WTC11 (cell line): ENCODE data around the gene CHST5. TPM values are rescaled to one million over a fixed set of nuclear protein-coding genes. Genes with fewer than 3 reads are reported as not detected.

Source experiments
- ATAC-seq: fragments of 200-7000 bp; cut with Tn5 transposase; 2 replicates; pipeline ENCODE4 v1.10.0; 2021; ENCODE audit warnings: mild to moderate bottlenecking, moderate library complexity
- CTCF ChIA-PET: fragments of 300-600 bp; sonication (Branson Sonifier 250); formaldehyde crosslinking; loops from one replicate; lab custom pipeline; 2021; ENCODE audit warnings: antibody characterized with exemption; lab: Charles Lee
- POLR2A ChIA-PET: fragments of 350-600 bp; sonication (Branson Sonifier 250); formaldehyde crosslinking; loops from one replicate; lab custom pipeline; 2021; ENCODE audit warnings: antibody characterized with exemption; lab: Charles Lee
- DNase-seq: peaks from one replicate; pipeline ENCODE4 v3.0.0; 2021; ENCODE audit warnings: low spot score
- H3K27ac Mint-ChIP-seq: 2 replicates; pipeline ENCODE4 v1.8.0; 2021; ENCODE audit warnings: mixed read lengths
- H3K27me3 Mint-ChIP-seq: 2 replicates; pipeline ENCODE4 v1.8.0; 2021; ENCODE audit warnings: low read depth, mild to moderate bottlenecking, moderate library complexity, mixed read lengths
- H3K36me3 Mint-ChIP-seq: 2 replicates; pipeline ENCODE4 v1.8.0; 2021; ENCODE audit warnings: mixed read lengths
- H3K4me1 Mint-ChIP-seq: 2 replicates; pipeline ENCODE4 v1.8.0; 2022; ENCODE audit warnings: mixed read lengths
- H3K4me3 Mint-ChIP-seq: 2 replicates; pipeline ENCODE4 v1.8.0; 2021; ENCODE audit warnings: mild to moderate bottlenecking, moderate library complexity, mixed read lengths
- H3K9me3 Mint-ChIP-seq: 2 replicates; pipeline ENCODE4 v1.8.0; 2021; ENCODE audit warnings: mixed read lengths
- CREM ChIP-seq: sonication (generic); formaldehyde crosslinking; IDR thresholded peaks from 2 replicates; pipeline ENCODE4 v1.8.1; 2022; ENCODE audit warnings: mild to moderate bottlenecking, missing genetic modification reagents, moderate library complexity
- E2F5 ChIP-seq: sonication (generic); formaldehyde crosslinking; IDR thresholded peaks from 2 replicates; pipeline ENCODE4 v1.8.1; 2022; ENCODE audit warnings: mild to moderate bottlenecking, moderate library complexity, missing genetic modification reagents
- ERG ChIP-seq: fragments of 250-450 bp; sonication (Bioruptor Pico); IDR thresholded peaks from 2 replicates; pipeline ENCODE4 v1.8.0; 2021; ENCODE audit warnings: mild to moderate bottlenecking
- FOXK1 ChIP-seq: sonication (generic); formaldehyde crosslinking; IDR thresholded peaks from 2 replicates; pipeline ENCODE4 v1.8.0; 2022; ENCODE audit warnings: mild to moderate bottlenecking, moderate library complexity, missing genetic modification reagents
- GABPB1 ChIP-seq: sonication (generic); formaldehyde crosslinking; IDR thresholded peaks from 2 replicates; pipeline ENCODE4 v1.8.1; 2023; ENCODE audit warnings: mild to moderate bottlenecking, missing genetic modification reagents
- IRF2 ChIP-seq: sonication (generic); formaldehyde crosslinking; IDR thresholded peaks from 2 replicates; pipeline ENCODE4 v1.8.0; 2022; ENCODE audit warnings: low read depth, missing genetic modification reagents, borderline replicate concordance
- MLX ChIP-seq: sonication (generic); formaldehyde crosslinking; IDR thresholded peaks from 2 replicates; pipeline ENCODE4 v1.8.1; 2023; ENCODE audit warnings: mild to moderate bottlenecking, missing genetic modification reagents, moderate library complexity
- MYBL2 ChIP-seq: sonication (generic); formaldehyde crosslinking; IDR thresholded peaks from 2 replicates; pipeline ENCODE4 v1.8.1; 2023; ENCODE audit warnings: mild to moderate bottlenecking, moderate library complexity, missing genetic modification reagents
- NFE2L1 ChIP-seq: sonication (generic); formaldehyde crosslinking; IDR thresholded peaks from 2 replicates; pipeline ENCODE4 v1.8.1; 2023; ENCODE audit warnings: missing genetic modification reagents
- PRRX2 ChIP-seq: fragments of 250-450 bp; sonication (Bioruptor Pico); IDR thresholded peaks from 2 replicates; pipeline ENCODE4 v1.8.0; 2021; ENCODE audit warnings: mild to moderate bottlenecking
- RORB ChIP-seq: fragments of 250-450 bp; sonication (Bioruptor Pico); IDR thresholded peaks from 2 replicates; pipeline ENCODE4 v1.9.0; 2021; ENCODE audit warnings: mild to moderate bottlenecking
- TCF7 ChIP-seq: sonication (generic); formaldehyde crosslinking; IDR thresholded peaks from 2 replicates; pipeline ENCODE4 v1.8.0; 2022; ENCODE audit warnings: mild to moderate bottlenecking, low read depth, missing genetic modification reagents, moderate library complexity
- USF1 ChIP-seq: sonication (generic); formaldehyde crosslinking; IDR thresholded peaks from 2 replicates; pipeline ENCODE4 v1.8.0; 2022; ENCODE audit warnings: mild to moderate bottlenecking, missing genetic modification reagents
- ZNF138 ChIP-seq: sonication (generic); formaldehyde crosslinking; conservative IDR thresholded peaks from 2 replicates; pipeline ENCODE4 v1.8.1; 2022; ENCODE audit warnings: mild to moderate bottlenecking, moderate library complexity, missing genetic modification reagents
- ZNF232 ChIP-seq: sonication (generic); formaldehyde crosslinking; IDR thresholded peaks from 2 replicates; pipeline ENCODE4 v1.8.0; 2022; ENCODE audit warnings: mild to moderate bottlenecking, missing genetic modification reagents
- ZNF317 ChIP-seq: sonication (generic); formaldehyde crosslinking; IDR thresholded peaks from 2 replicates; pipeline ENCODE4 v1.8.1; 2023; ENCODE audit warnings: low read depth, mild to moderate bottlenecking, moderate library complexity, missing genetic modification reagents, borderline replicate concordance
- ZNF416 ChIP-seq: fragments of 250-450 bp; sonication (Bioruptor Pico); IDR thresholded peaks from 2 replicates; pipeline ENCODE4 v1.9.0; 2021; ENCODE audit warnings: mild to moderate bottlenecking, inconsistent platforms
- ZNF423 ChIP-seq: fragments of 250-450 bp; sonication (Bioruptor Pico); IDR thresholded peaks from 2 replicates; pipeline ENCODE4 v2.1.2; 2022; ENCODE audit warnings: mild to moderate bottlenecking, moderate library complexity
- total RNA-seq: library from RNA; stranded (reverse); gene quantifications from 3 replicates; pipeline ENCODE4 v1.2.3, GENCODE V29; 2021
- TF ChIP-seq, protein P1 (sequence below): sonication (generic); formaldehyde crosslinking; IDR thresholded peaks from 2 replicates; pipeline ENCODE4 v1.8.1; 2023; ENCODE audit warnings: mild to moderate bottlenecking, missing genetic modification reagents, borderline replicate concordance
- TF ChIP-seq, protein P2 (sequence below): fragments of 250-450 bp; sonication (Bioruptor Pico); IDR thresholded peaks from 2 replicates; pipeline ENCODE4 v2.1.2; 2022; ENCODE audit warnings: mild to moderate bottlenecking, moderate library complexity

Gene CHST5
- total RNA-seq, 1 experiment from 2014 or later, result not detected

DNA sequence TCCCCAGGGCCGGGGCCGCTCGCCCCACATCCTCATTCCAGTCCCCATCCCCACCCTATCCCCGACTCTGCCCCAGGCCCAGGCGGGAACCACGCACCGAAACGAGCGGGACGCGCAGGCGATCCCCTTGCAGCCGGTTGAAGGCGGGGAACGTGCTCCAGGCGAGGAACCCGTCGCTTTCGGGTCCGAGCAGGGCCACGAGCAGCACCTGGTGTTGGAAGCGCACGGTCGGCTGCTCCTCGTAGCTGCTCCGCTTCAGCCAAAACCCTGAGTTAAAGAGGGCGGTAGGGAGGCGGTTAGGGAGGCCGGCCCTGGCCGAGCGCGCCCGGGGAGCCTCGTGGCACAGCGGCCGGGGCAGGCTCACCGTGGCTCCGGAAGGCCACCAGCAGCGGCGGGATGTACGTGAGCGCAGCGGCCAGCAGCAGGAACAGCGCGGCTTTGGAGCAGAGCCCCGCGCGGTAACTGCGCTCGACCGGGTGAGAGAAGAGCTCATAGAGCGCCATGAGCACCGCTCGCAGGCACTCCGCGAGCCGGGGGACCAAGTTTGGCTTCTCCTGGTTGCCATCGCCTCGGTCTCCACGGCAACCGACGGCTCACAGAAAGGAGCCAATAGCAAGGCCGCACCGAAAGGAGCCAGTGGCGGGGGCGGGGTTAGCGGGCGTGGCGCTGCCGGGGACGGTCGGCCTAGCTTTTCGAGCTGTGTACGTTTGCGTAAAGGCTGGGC lies 20.0 kb upstream of the CHST5 start, which contains the start of gene TMEM231 (continued):
- TF ChIP-seq ZNF317 (CRISPR knock-in tag) (peak; percentile 89), PRRX2 (CRISPR knock-in tag) (no peak), NFE2L1 (no peak), ZNF138 (no peak), MYBL2 (CRISPR knock-in tag) (no peak), ZNF423 (CRISPR knock-in tag) (no peak), MLX (CRISPR knock-in tag) (0 out of 2 replicates have a peak, but pooled peaks have one; percentile 11), CREM (CRISPR knock-in tag) (no peak), ZNF232 (CRISPR knock-in tag) (0 out of 2 replicates have a peak, but pooled peaks have one; percentile 32)
- TF ChIP-seq, protein P1, sequence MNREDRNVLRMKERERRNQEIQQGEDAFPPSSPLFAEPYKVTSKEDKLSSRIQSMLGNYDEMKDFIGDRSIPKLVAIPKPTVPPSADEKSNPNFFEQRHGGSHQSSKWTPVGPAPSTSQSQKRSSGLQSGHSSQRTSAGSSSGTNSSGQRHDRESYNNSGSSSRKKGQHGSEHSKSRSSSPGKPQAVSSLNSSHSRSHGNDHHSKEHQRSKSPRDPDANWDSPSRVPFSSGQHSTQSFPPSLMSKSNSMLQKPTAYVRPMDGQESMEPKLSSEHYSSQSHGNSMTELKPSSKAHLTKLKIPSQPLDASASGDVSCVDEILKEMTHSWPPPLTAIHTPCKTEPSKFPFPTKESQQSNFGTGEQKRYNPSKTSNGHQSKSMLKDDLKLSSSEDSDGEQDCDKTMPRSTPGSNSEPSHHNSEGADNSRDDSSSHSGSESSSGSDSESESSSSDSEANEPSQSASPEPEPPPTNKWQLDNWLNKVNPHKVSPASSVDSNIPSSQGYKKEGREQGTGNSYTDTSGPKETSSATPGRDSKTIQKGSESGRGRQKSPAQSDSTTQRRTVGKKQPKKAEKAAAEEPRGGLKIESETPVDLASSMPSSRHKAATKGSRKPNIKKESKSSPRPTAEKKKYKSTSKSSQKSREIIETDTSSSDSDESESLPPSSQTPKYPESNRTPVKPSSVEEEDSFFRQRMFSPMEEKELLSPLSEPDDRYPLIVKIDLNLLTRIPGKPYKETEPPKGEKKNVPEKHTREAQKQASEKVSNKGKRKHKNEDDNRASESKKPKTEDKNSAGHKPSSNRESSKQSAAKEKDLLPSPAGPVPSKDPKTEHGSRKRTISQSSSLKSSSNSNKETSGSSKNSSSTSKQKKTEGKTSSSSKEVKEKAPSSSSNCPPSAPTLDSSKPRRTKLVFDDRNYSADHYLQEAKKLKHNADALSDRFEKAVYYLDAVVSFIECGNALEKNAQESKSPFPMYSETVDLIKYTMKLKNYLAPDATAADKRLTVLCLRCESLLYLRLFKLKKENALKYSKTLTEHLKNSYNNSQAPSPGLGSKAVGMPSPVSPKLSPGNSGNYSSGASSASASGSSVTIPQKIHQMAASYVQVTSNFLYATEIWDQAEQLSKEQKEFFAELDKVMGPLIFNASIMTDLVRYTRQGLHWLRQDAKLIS (CRISPR knock-in tag), result no peak
- TF ChIP-seq, protein P2, sequence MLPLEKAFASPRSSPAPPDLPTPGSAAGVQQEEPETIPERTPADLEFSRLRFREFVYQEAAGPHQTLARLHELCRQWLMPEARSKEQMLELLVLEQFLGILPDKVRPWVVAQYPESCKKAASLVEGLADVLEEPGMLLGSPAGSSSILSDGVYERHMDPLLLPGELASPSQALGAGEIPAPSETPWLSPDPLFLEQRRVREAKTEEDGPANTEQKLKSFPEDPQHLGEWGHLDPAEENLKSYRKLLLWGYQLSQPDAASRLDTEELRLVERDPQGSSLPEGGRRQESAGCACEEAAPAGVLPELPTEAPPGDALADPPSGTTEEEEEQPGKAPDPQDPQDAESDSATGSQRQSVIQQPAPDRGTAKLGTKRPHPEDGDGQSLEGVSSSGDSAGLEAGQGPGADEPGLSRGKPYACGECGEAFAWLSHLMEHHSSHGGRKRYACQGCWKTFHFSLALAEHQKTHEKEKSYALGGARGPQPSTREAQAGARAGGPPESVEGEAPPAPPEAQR, result no peak

GRCh38 chr16:75555213-75555706 lies 19.4 kb upstream of the CHST5 start:
- Mint-ChIP-seq H3K4me1 (peaks cover 38% of the 10 kb centered on the region), H3K4me3 (peak overlapping the region; percentile 100), H3K27me3 (peaks cover 3% of the 10 kb centered on the region; the same call in 1 of the 2 replicates), H3K9me3 (peaks cover 3% of the 10 kb centered on the region; the same call in 1 of the 2 replicates), H3K36me3 (no peaks in the 10 kb centered on the region), H3K27ac (peak overlapping the region; percentile 99)
- TF ChIP-seq IRF2, result no peak
- TF ChIP-seq GABPB1 (CRISPR knock-in tag), result no peak
- no peak for TF ChIP-seq RORB (CRISPR knock-in tag)
- TF ChIP-seq CREM (CRISPR knock-in tag), result peak; percentile 87; the same call in 1 of the 2 replicates
- no peak for TF ChIP-seq ZNF317 (CRISPR knock-in tag)
- TF ChIP-seq USF1 (CRISPR knock-in tag), result no peak
- peak; percentile 56; the same call in 1 of the 2 replicates for TF ChIP-seq FOXK1 (CRISPR knock-in tag)
- TF ChIP-seq ZNF232 (CRISPR knock-in tag), result no peak
- no peak for TF ChIP-seq ZNF416
- TF ChIP-seq ERG, result no peak
- no peak for TF ChIP-seq E2F5 (CRISPR knock-in tag)
- TF ChIP-seq TCF7 (CRISPR knock-in tag), result no peak
- DNase-seq (peak; percentile 92), ATAC-seq (peak; percentile 79)
- ChIA-PET CTCF (interaction anchor here (0.8 to 3.1 kb wide), 5 partner anchors 20 to 90 kb away, joined by 3 to 29 read pairs (median 4); partner anchors contain the start of gene ADAT1), POLR2A (interaction anchor here (1.3 to 1.7 kb wide), 3 partner anchors 38 to 122 kb away, joined by 4 to 7 read pairs (median 6); partner anchors contain the start of genes CFDP1 and CHST6)
